ENCODE measurements around the gene HS1BP3.

HS1BP3 gene

DNA sequence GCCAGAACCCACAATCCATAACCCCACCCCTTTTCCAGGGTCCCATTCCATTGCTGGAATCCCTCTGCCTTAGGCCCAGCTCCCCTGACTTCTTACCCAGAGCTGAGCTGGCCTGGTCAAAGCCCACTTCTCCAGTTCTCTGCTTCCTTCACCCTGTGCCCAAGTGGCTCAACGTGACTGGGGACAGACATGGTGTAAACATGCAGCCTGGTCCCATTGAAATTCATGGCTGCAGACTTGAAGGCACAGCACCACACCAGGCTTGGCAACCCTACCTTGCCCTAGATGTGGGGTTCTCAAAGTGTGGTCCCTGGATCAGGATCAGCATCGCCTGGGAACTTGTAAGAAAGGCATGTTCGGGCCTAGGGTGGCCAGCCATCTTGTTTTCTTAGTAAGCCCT lies 3.7 kb downstream of the HS1BP3 start:
- ChIA-PET CTCF (interaction anchor here (1.0 to 8.5 kb wide), 4 partner anchors 9 to 236 kb away, joined by 3 to 148 read pairs (median 51); partner anchors contain the start of gene RHOB), POLR2A (interaction anchor here (0.8 kb wide), 1 partner anchor 200 kb away, joined by 3 read pairs; the partner anchor contains the start of gene RHOB)
- H3K4me3 ChIP-seq (ENCODE audit: low read depth, low read length) = no peak overlapping the region
- TF ChIP-seq, protein P1, sequence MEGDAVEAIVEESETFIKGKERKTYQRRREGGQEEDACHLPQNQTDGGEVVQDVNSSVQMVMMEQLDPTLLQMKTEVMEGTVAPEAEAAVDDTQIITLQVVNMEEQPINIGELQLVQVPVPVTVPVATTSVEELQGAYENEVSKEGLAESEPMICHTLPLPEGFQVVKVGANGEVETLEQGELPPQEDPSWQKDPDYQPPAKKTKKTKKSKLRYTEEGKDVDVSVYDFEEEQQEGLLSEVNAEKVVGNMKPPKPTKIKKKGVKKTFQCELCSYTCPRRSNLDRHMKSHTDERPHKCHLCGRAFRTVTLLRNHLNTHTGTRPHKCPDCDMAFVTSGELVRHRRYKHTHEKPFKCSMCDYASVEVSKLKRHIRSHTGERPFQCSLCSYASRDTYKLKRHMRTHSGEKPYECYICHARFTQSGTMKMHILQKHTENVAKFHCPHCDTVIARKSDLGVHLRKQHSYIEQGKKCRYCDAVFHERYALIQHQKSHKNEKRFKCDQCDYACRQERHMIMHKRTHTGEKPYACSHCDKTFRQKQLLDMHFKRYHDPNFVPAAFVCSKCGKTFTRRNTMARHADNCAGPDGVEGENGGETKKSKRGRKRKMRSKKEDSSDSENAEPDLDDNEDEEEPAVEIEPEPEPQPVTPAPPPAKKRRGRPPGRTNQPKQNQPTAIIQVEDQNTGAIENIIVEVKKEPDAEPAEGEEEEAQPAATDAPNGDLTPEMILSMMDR (IDR thresholded peaks at IDR 0.05; ENCODE audit: insufficient read depth, low read length, missing control alignments) = no peak
- no peak for DNase-seq (ENCODE audit: low read depth, low spot score)

DNA sequence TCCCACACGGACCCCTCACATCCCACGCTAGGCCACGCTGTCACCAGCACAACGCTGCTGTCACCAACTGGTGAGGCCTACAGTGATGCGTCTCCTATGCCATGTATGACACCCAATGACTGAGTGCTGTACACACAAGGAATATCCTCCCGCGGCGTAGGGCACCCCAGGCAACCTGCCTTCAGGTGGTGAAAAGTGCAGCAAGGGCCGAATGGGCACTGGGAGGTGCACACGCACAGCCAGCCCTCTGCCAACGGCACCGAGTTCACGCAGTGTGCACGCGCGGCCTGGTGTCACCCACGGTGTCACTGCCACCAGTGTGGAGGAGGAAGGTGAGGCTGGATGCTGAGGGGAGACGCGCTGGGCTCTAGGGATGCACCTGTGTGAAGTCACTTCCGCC lies 4.5 kb downstream of the HS1BP3 start:
- ChIA-PET CTCF (interaction anchor here (6.7 to 8.5 kb wide), 2 partner anchors 15 to 198 kb away, joined by 88 to 148 read pairs; partner anchors contain the start of gene RHOB), POLR2A (interaction anchor here (0.8 kb wide), 1 partner anchor 200 kb away, joined by 3 read pairs; the partner anchor contains the start of gene RHOB)
- DNase-seq (ENCODE audit: low read depth, low spot score) = no peak
- TF ChIP-seq, protein P1 (IDR thresholded peaks at IDR 0.05; ENCODE audit: insufficient read depth, low read length, missing control alignments) = no peak
- no peak overlapping the region for H3K4me3 ChIP-seq (ENCODE audit: low read depth, low read length)

DNA sequence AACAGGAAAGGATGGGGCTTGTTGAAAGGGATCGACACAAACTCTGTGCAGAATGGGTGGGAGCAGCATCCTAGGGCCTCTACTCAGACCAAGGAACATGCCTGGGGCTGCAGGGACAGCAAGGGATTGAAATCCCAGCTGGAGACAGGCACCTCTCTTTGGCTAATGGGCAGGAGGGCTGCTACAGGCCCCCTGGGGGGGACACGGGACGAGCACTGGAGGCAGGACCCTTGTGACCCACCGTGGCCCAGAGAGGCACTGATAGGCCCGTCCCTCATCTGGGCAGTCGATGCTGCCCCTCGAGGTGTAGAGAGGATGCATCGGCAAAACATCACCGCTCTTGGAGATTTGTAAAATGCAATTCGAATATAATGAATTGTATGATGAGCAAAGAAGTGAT lies 5.1 kb downstream of the HS1BP3 start:
- ChIA-PET POLR2A (no interaction called here), CTCF (interaction anchor here (6.7 to 8.5 kb wide), 2 partner anchors 16 to 197 kb away, joined by 88 to 148 read pairs; partner anchors contain the start of gene RHOB)
- TF ChIP-seq, protein P1 (IDR thresholded peaks at IDR 0.05; ENCODE audit: insufficient read depth, low read length, missing control alignments) = no peak
- no peak for DNase-seq (ENCODE audit: low read depth, low spot score)
- H3K4me3 ChIP-seq (ENCODE audit: low read depth, low read length) = no peak overlapping the region

DNA sequence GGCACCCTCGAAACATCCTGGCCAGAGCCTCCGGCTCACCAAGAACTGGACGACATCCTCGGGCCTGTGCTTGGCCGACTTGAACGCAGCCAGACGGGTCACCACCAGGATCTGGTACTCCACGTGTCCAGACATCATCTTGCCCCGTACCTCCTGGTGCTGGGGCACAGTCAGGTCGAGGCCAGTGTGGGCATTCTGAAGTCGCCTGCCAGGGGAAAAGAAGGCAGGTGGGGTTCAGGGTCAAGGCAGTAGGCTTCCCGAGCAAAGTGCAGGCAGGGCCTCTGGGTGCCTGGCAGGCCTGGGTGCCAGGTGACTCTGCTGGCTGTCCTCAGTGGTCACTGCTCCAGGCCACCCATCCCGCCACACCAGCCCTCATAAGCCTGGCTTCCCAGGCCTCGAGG lies 5.6 kb downstream of the HS1BP3 start:
- no peak for DNase-seq (ENCODE audit: low read depth, low spot score)
- ChIA-PET POLR2A (no interaction called here), CTCF (interaction anchor here (4.1 to 17.0 kb wide), 5 partner anchors 10 to 234 kb away, joined by 24 to 394 read pairs (median 148); partner anchors contain the start of gene RHOB)
- TF ChIP-seq, protein P1 (IDR thresholded peaks at IDR 0.05; ENCODE audit: insufficient read depth, low read length, missing control alignments) = no peak
- H3K4me3 ChIP-seq (ENCODE audit: low read depth, low read length) = no peak overlapping the region

DNA sequence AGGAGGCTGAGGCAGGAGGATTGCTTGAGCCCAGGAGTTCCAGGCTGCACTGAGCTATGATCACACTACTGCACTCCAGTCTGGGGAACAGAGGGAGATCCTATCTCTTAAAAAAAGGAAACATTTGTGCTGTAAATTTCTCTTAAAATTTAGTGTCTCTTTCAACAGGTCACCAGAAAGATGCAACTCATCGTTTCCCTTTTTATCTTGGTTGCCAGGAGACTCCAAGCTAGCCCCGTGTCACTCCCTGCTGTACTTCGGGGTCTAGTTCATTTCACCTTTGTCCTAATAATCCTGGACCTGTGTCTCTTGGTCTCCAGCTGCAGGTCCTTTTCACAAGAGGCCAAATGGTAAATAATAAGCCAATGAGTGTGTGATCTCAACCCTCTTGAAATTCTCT lies 7.1 kb downstream of the HS1BP3 start:
- ChIA-PET POLR2A (interaction anchor here (5.6 kb wide), 1 partner anchor 195 kb away, joined by 46 read pairs; the partner anchor contains the start of gene RHOB), CTCF (interaction anchor here (0.8 to 17.0 kb wide), 20 partner anchors 8 to 278 kb away, joined by 3 to 394 read pairs (median 19); partner anchors contain the start of genes HS1BP3 and RHOB)
- H3K4me3 ChIP-seq (ENCODE audit: low read depth, low read length) = no peak overlapping the region
- TF ChIP-seq, protein P1 (IDR thresholded peaks at IDR 0.05; ENCODE audit: insufficient read depth, low read length, missing control alignments) = no peak
- no peak for DNase-seq (ENCODE audit: low read depth, low spot score)

DNA sequence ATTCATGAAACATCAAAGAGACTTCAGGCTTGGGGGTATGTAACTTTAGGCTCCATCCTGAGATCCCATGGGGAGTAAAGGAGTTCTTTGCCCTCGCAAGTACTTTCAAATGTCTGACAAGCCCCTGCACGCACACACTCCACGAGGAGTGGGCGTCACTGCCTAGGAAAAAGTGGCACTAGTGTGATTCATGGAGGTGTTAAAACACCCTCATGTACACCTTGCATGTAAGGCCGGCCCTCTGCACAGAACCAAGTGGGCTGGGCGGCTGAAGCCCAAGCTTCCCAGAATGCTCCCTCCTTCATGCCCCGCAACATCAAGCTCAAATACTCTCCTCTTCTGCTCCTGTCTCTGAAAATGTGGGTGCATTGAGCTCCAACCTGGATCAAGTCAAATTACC lies 7.8 kb downstream of the HS1BP3 start:
- ChIA-PET POLR2A (interaction anchor here (5.6 kb wide), 1 partner anchor 195 kb away, joined by 46 read pairs; the partner anchor contains the start of gene RHOB), CTCF (interaction anchor here (0.7 to 17.0 kb wide), 43 partner anchors 8 to 508 kb away, joined by 3 to 394 read pairs (median 5); partner anchors contain the start of genes HS1BP3 and RHOB)
- DNase-seq (ENCODE audit: low read depth, low spot score) = no peak
- TF ChIP-seq, protein P1 (IDR thresholded peaks at IDR 0.05; ENCODE audit: insufficient read depth, low read length, missing control alignments) = no peak
- H3K4me3 ChIP-seq (ENCODE audit: low read depth, low read length) = no peak overlapping the region
